Heart right ventricle (tissue), 16 donors: ENCODE measurements around the gene ADARB2. TPM values are rescaled to one million over a fixed set of nuclear protein-coding genes. Genes with fewer than 3 reads are reported as not detected.

Experiments
- ATAC-seq, 8 donors: fragments of 200-7000 bp; cut with Tn5 transposase; one replicate each; pipeline ENCODE4 v1.9.1; 2020; ENCODE audit warnings: mild to moderate bottlenecking in 8 of 8, moderate library complexity in 8 of 8, moderate number of reproducible peaks in 1 of 8
- DNase-seq, 2 donors: peaks; one replicate each; pipeline ENCODE4 v3.0.0-alpha.2; 2020
- H3K27ac ChIP-seq, 10 donors: fragments of 200-600 bp; sonication (generic) in 2 of 10; one replicate each; pipeline versions ENCODE4 v1.5.0 to v1.8.0; 2020 to 2022; ENCODE audit warnings: mild to moderate bottlenecking in 3 of 10
- H3K27me3 ChIP-seq, 7 donors: fragments of 200-600 bp; one replicate each; pipeline ENCODE4 v1.8.0; 2021 to 2022; ENCODE audit warnings: mild to moderate bottlenecking in 2 of 7
- H3K36me3 ChIP-seq, 9 donors: fragments of 200-600 bp; sonication (generic) in 1 of 9; one replicate each; pipeline versions ENCODE4 v1.5.0 to v1.8.0; 2020 to 2022; ENCODE audit warnings: mild to moderate bottlenecking in 2 of 9
- H3K4me1 ChIP-seq, 9 donors: fragments of 200-600 bp; sonication (generic) in 1 of 9; one replicate each; pipeline versions ENCODE4 v1.5.0 to v1.8.0; 2020 to 2022; ENCODE audit warnings: mild to moderate bottlenecking in 4 of 9
- H3K4me3 ChIP-seq, 10 donors: fragments of 200-600 bp; sonication (generic) in 2 of 10; one replicate each; pipeline versions ENCODE4 v1.5.0 to v1.8.0; 2020 to 2022; ENCODE audit warnings: mild to moderate bottlenecking in 7 of 10, moderate library complexity in 2 of 10
- H3K9me3 ChIP-seq, 11 donors: fragments of 200-600 bp in 10 of 11; sonication (generic) in 2 of 11; one replicate each; pipeline versions ENCODE4 v1.5.0 to v1.8.0; 2013 to 2022; ENCODE audit warnings: mild to moderate bottlenecking in 2 of 11, control low read depth in 1 of 11, moderate library complexity in 1 of 11
- WGBS, 2 donors: extraction: QIAGEN DNeasy Blood & Tissue Kit; methylation state at CpG; one replicate each; pipeline ENCODE4 v1.1.7; 2013; ENCODE audit warnings: inconsistent platforms in 1 of 2; 5-methylcytosine and 5-hydroxymethylcytosine counted together
- intact Hi-C, 10 donors: fragments of 100-400 bp; cut with DNase I; formaldehyde crosslinking; loops; one replicate each; pipeline versions ENCODE4 v1.11.1 to v1.14.2; 2022
- polyA plus RNA-seq, 2 donors: library from polyadenylated mRNA; stranded (reverse); fragments of 200-250 nt; gene quantifications; one replicate each; pipeline ENCODE4 v1.2.3, GENCODE V29; 2013
- total RNA-seq, 10 donors: library from RNA; stranded (reverse); fragmentation: NEBNext Ultra II Directional in 3 of 10; extraction: Animal tissue kit (Norgen Biotek cat#: 25700) in 3 of 10; gene quantifications; one replicate each; pipeline versions ENCODE4 v1.2.1 to v1.2.4, GENCODE V29; 2021 to 2023
- TF ChIP-seq, protein P1 (sequence below), 9 donors: fragments of 200-600 bp; sonication (generic) in 2 of 9; IDR thresholded peaks; one replicate each; pipeline versions ENCODE4 v1.5.0 to v1.8.0; 2021 to 2022; ENCODE audit warnings: antibody characterized with exemption in 9 of 9, mild to moderate bottlenecking in 5 of 9, moderate library complexity in 1 of 9
- donor health status: Arrhythmogenic right ventricular cardiomyopathy.
- donor health status: ischemic (EF 13 %, LVEDD 7.1; RV severe dilation, severe dysfunction).
- donor health status: healthy with polysubstance abuse.
- donor health status: DM: no; HTN: yes; CAD: no.
- donor health status: DM: no; HTN: no; CAD: no.
- donor health status: ischemic (EF 25% LVEDD 6.9; RV normal size, moderate dysfunction).
- donor health status: ischemic (EF 25% LVEDD 5.7; RV mildly dilated, moderate dysfunction).
- donor health status: healthy.
- donor health status: DM: yes; HTN: yes; CAD: no.
- donor health status: Ischemic cardiomyopathy.
- donor health status: ischemic (EF 35%, LVEDD 5.7; RV mildly dilated, moderate dysfunction).
- donor health status: nonischemic (EF 11% LVEDD 7.7; RV severe dilation, severe dysfunction).
- donor health status: DM: yes; HTN: yes; CAD: no.
- donor health status: PGD.
- donor health status: ischemic (EF 29% LVEDD 5.4; RV normal size, mild dysfunction).
- donor health status: nonischemic (EF 23%, LVEDD 6.1; RV moderate dilation, normal function).

Gene ADARB2
- total and polyA plus RNA-seq, 12 donors = 0.08 to 0.47 (median 0.17) TPM; not detected in 2

DNA sequence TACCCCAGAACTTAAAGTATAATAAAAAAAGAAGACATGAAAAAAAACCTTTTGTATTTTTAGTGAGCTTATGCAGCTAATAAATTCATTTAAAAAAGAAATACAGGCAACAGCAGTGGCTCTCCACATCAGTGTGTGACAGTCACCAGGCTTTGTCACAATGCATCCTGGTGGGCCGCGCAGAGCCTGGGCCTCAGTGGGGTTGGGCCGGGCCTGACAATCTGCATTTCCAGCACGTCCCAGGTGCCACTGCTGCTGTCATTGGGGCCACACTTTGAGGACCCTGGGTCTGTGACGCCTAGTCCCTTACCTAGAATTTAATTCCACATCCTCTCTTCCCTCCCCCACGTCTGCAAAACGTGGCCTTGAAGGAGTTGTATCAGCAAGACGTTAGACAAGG lies 284.5 kb downstream of the ADARB2 start:
- Histone ChIP-seq H3K27me3 (peaks cover 0 to 31% (median 22%) of the 10 kb centered on the region in 7 donors), H3K36me3 (no peaks in the 10 kb centered on the region), H3K27ac (no peak overlapping the region), H3K9me3 (peaks cover 0 to 5% (median 0%) of the 10 kb centered on the region in 11 donors), H3K4me3 (no peak overlapping the region), H3K4me1 (no peaks in the 10 kb centered on the region)
- WGBS, 2 donors = 64% methylated on average over 8 of the region's 8 CpGs
- TF ChIP-seq, protein P1, sequence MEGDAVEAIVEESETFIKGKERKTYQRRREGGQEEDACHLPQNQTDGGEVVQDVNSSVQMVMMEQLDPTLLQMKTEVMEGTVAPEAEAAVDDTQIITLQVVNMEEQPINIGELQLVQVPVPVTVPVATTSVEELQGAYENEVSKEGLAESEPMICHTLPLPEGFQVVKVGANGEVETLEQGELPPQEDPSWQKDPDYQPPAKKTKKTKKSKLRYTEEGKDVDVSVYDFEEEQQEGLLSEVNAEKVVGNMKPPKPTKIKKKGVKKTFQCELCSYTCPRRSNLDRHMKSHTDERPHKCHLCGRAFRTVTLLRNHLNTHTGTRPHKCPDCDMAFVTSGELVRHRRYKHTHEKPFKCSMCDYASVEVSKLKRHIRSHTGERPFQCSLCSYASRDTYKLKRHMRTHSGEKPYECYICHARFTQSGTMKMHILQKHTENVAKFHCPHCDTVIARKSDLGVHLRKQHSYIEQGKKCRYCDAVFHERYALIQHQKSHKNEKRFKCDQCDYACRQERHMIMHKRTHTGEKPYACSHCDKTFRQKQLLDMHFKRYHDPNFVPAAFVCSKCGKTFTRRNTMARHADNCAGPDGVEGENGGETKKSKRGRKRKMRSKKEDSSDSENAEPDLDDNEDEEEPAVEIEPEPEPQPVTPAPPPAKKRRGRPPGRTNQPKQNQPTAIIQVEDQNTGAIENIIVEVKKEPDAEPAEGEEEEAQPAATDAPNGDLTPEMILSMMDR (IDR thresholded peaks at IDR 0.05) = no peak
- ATAC-seq (no peak), DNase-seq (no peak)
- intact Hi-C loops = no loop called here

DNA sequence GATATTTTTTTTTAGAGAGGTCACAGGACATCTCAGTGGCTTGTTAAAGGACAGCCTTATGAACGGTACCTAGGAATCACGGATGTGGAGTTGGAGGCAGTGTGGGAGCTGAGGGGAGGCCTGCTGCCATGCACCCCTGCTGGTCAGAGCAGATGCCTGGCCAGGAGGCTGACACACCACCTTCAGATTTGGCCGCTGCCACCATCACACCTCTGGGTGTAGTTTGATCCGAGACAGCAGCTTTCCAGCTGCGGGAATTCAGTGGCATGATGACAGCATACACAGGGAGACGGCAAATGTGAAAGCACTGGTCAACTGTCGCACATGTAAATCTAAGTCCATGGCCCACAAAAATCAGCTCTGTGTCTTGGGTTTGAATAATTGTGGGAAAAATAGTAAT lies 285.4 kb downstream of the ADARB2 start:
- Histone ChIP-seq H3K9me3 (peaks cover 0 to 5% (median 0%) of the 10 kb centered on the region in 11 donors), H3K4me1 (no peaks in the 10 kb centered on the region), H3K27me3 (peaks cover 0 to 24% (median 14%) of the 10 kb centered on the region in 7 donors), H3K4me3 (no peak overlapping the region), H3K27ac (no peak overlapping the region), H3K36me3 (no peaks in the 10 kb centered on the region)
- intact Hi-C loops = no loop called here
- DNase-seq (no peak), ATAC-seq (no peak)
- TF ChIP-seq, protein P1 (IDR thresholded peaks at IDR 0.05) = no peak
- 90 to 93% methylated on average over 7 of the region's 7 CpGs for WGBS, 2 donors

DNA sequence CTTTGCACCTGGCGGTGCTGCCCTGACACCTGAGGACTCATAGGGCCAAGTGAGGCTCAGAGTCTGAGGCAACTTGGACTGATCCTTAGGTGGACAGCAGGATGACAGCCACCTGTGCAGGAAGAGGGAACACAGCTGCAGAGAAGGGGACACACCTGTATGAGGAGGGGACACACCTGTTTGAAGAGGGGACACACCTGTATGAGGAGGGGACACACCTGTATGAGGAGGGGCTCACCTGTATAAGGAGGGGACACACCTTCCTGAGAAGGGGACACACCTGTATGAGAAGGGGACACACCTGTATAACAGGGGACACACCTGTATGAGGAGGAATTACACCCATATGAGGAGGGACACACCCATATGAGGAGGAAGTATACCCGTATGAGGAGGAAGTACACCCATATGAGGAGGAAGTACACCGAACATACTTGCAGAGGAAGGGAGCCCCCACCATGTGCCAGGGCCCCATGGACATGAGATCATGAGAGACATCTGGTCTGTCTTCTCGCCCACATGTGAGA lies 285.9 kb downstream of the ADARB2 start:
- 82 to 87% methylated on average over 4 of the region's 4 CpGs for WGBS, 2 donors
- TF ChIP-seq, protein P1 (IDR thresholded peaks at IDR 0.05) = no peak
- ATAC-seq (no peak), DNase-seq (no peak)
- H3K27ac ChIP-seq = no peak overlapping the region
- intact Hi-C loops = no loop called here
- H3K36me3 ChIP-seq = no peaks in the 10 kb centered on the region
- H3K9me3 ChIP-seq = peaks cover 0 to 5% (median 0%) of the 10 kb centered on the region in 11 donors
- peaks cover 0 to 23% (median 9%) of the 10 kb centered on the region in 7 donors for H3K27me3 ChIP-seq
- no peaks in the 10 kb centered on the region for H3K4me1 ChIP-seq
- H3K4me3 ChIP-seq = no peak overlapping the region

DNA sequence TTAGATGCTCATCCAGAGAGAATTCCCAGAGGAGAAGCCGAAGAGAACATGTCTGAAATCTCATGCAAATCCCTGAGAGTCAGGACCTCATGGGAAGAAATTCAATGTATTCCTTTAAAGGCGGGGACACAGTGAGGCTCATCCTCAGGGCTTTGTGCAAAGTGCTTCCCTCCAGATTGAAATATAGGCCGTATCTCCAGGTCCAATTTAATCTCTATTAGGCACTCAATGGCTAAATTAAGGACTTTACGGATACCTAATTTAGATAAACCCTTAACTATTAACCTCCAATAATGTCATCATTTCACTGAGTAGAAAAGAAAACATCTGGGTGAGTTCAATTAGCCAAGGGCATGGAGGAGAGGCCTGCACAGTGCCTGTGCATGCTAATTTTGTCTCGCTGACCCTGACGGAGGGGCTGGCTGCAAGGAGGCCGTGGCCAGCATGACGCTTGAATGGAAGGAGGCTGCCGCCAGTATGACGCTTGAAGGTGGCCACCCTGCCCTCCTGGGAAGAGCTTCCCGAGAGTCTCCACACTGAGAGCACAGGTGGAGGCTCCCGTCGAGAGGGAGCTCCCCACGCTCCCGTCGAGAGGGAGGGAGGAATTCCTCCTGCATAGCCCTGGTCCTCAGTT lies 287.6 kb downstream of the ADARB2 start:
- Histone ChIP-seq H3K27me3 (peaks cover 0 to 25% (median 5%) of the 10 kb centered on the region in 7 donors), H3K4me1 (no peaks in the 10 kb centered on the region), H3K9me3 (peaks cover 0 to 5% (median 0%) of the 10 kb centered on the region in 11 donors), H3K4me3 (no peak overlapping the region), H3K27ac (no peak overlapping the region), H3K36me3 (no peaks in the 10 kb centered on the region)
- no peak for DNase-seq
- intact Hi-C loops = no loop called here
- WGBS, 2 donors = 57 to 64% methylated on average over 16 of the region's 16 CpGs
- ATAC-seq = no peak
- TF ChIP-seq, protein P1 (IDR thresholded peaks at IDR 0.05) = no peak
